Measurements from ENCODE around the gene MESD.

DNA sequence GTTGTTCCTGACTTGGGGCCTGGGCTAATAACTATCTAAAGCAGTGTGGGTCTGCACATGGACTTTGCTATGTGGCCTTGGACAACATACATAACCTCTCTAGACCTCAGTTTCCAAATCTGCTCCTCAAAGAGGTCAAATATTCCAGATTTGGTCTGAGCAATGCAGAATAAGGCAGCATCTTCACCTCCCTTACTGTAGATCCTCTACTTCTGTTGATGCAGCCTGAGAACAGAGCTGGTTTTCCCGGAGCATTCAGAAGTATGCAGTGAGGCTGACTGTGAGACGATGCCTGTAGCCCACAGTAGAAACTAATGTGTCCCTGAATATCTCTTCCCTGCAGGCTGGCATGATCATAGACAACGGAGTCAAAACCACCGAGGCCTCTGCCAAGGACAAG, 65.3 kb downstream of the MESD start:
- no peak for TF ChIP-seq EP300 (conservative IDR thresholded peaks at IDR 0.05; ENCODE audit: poor library complexity, severe bottlenecking)
- no peak for TF ChIP-seq POLR2AphosphoS5 (IDR thresholded peaks at IDR 0.05)
- TF ChIP-seq, protein P1, sequence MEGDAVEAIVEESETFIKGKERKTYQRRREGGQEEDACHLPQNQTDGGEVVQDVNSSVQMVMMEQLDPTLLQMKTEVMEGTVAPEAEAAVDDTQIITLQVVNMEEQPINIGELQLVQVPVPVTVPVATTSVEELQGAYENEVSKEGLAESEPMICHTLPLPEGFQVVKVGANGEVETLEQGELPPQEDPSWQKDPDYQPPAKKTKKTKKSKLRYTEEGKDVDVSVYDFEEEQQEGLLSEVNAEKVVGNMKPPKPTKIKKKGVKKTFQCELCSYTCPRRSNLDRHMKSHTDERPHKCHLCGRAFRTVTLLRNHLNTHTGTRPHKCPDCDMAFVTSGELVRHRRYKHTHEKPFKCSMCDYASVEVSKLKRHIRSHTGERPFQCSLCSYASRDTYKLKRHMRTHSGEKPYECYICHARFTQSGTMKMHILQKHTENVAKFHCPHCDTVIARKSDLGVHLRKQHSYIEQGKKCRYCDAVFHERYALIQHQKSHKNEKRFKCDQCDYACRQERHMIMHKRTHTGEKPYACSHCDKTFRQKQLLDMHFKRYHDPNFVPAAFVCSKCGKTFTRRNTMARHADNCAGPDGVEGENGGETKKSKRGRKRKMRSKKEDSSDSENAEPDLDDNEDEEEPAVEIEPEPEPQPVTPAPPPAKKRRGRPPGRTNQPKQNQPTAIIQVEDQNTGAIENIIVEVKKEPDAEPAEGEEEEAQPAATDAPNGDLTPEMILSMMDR (IDR thresholded peaks at IDR 0.05; ENCODE audit: poor library complexity, severe bottlenecking), result no peak
- TF ChIP-seq RAD21 (conservative IDR thresholded peaks at IDR 0.05), result no peak
- no peak for TF ChIP-seq TAF1 (IDR thresholded peaks at IDR 0.05; ENCODE audit: low read depth)
- TF ChIP-seq, protein P2, sequence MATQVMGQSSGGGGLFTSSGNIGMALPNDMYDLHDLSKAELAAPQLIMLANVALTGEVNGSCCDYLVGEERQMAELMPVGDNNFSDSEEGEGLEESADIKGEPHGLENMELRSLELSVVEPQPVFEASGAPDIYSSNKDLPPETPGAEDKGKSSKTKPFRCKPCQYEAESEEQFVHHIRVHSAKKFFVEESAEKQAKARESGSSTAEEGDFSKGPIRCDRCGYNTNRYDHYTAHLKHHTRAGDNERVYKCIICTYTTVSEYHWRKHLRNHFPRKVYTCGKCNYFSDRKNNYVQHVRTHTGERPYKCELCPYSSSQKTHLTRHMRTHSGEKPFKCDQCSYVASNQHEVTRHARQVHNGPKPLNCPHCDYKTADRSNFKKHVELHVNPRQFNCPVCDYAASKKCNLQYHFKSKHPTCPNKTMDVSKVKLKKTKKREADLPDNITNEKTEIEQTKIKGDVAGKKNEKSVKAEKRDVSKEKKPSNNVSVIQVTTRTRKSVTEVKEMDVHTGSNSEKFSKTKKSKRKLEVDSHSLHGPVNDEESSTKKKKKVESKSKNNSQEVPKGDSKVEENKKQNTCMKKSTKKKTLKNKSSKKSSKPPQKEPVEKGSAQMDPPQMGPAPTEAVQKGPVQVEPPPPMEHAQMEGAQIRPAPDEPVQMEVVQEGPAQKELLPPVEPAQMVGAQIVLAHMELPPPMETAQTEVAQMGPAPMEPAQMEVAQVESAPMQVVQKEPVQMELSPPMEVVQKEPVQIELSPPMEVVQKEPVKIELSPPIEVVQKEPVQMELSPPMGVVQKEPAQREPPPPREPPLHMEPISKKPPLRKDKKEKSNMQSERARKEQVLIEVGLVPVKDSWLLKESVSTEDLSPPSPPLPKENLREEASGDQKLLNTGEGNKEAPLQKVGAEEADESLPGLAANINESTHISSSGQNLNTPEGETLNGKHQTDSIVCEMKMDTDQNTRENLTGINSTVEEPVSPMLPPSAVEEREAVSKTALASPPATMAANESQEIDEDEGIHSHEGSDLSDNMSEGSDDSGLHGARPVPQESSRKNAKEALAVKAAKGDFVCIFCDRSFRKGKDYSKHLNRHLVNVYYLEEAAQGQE (IDR thresholded peaks at IDR 0.05; ENCODE audit: borderline replicate concordance), result no peak
